IMR-90 (cell line): Measurements from ENCODE around the gene SGSH. TPM values are rescaled to one million over a fixed set of nuclear protein-coding genes. Genes with fewer than 3 reads are reported as not detected.

Experiments
- ATAC-seq: fragments of 200-7000 bp; cut with Tn5 transposase; 2 replicates; pipeline ENCODE4 v1.9.1; 2020; ENCODE audit warnings: low read depth, mild to moderate bottlenecking, moderate library complexity
- BruUV-seq: library from RNA; stranded (reverse); fragments of 400-500 nt; replicated peaks from 2 replicates; lab custom pipeline; 2021; lab: Mats Ljungman, UMichigan
- CTCF ChIA-PET: fragments of 300-600 bp; formaldehyde crosslinking; extraction: SDS; loops from one replicate; lab custom pipeline; 2021; ENCODE audit warnings: antibody characterized with exemption; lab: Yijun Ruan, JAX
- POLR2A ChIA-PET: fragments of 300-600 bp; sonication (Branson Sonifier 250); formaldehyde crosslinking; loops from one replicate; lab custom pipeline; 2022; ENCODE audit warnings: antibody characterized with exemption; ENCODE audit not compliant: unreplicated experiment; lab: Charles Lee
- DNase-seq: peaks from one replicate; pipeline ENCODE4 v3.0.0; 2013
- H2AFZ ChIP-seq: replicated peaks from 2 replicates; pipeline ENCODE3; 2013; ENCODE audit warnings: low read length, mild to moderate bottlenecking; ENCODE audit not compliant: poor library complexity
- H2AK5ac ChIP-seq: 2 replicates; pipeline ENCODE4 v1.6.1; 2013; ENCODE audit warnings: low read depth, low read length, inconsistent platforms
- H2AK9ac ChIP-seq: replicated peaks from 2 replicates; pipeline ENCODE3; 2013; ENCODE audit warnings: mild to moderate bottlenecking, low read depth, low read length, moderate library complexity; ENCODE audit not compliant: poor library complexity
- H2BK120ac ChIP-seq: 2 replicates; pipeline ENCODE4 v1.6.1; 2013; ENCODE audit warnings: low read depth, low read length, inconsistent platforms
- H2BK15ac ChIP-seq: 3 replicates; pipeline ENCODE4 v1.6.1; 2013; ENCODE audit warnings: low read depth, low read length, inconsistent platforms
- H2BK20ac ChIP-seq: 2 replicates; pipeline ENCODE4 v1.6.1; 2013; ENCODE audit warnings: low read depth, mild to moderate bottlenecking, inconsistent platforms, low read length, moderate library complexity
- H2BK5ac ChIP-seq: 2 replicates; pipeline ENCODE4 v1.6.1; 2013; ENCODE audit warnings: mild to moderate bottlenecking, low read depth, low read length, inconsistent platforms; ENCODE audit not compliant: poor library complexity, severe bottlenecking
- H3K14ac ChIP-seq: replicated peaks from 2 replicates; pipeline ENCODE4 v1.6.1; 2013; ENCODE audit warnings: low read depth, low read length, inconsistent platforms
- H3K18ac ChIP-seq: 2 replicates; pipeline ENCODE4 v1.6.1; 2013; ENCODE audit warnings: low read depth, low read length, control low read depth
- H3K23ac ChIP-seq: 2 replicates; pipeline ENCODE4 v1.6.1; 2013; ENCODE audit warnings: low read depth, low read length, inconsistent platforms
- H3K27ac ChIP-seq: 2 replicates; pipeline ENCODE4 v1.5.1; 2013; ENCODE audit warnings: mild to moderate bottlenecking, control low read depth, low read length; ENCODE audit not compliant: insufficient read depth
- H3K27me3 ChIP-seq: 2 replicates; pipeline ENCODE4 v1.6.1; 2013; ENCODE audit warnings: low read length; ENCODE audit not compliant: control insufficient read depth, insufficient read depth
- H3K36me3 ChIP-seq: 2 replicates; pipeline ENCODE4 v1.6.1; 2013; ENCODE audit warnings: low read length, mixed read lengths; ENCODE audit not compliant: control insufficient read depth, insufficient read depth
- H3K4ac ChIP-seq: 2 replicates; pipeline ENCODE4 v1.6.1; 2013; ENCODE audit warnings: low read depth, low read length, inconsistent platforms
- H3K4me1 ChIP-seq: 2 replicates; pipeline ENCODE4 v1.6.1; 2013; ENCODE audit warnings: low read length, mixed read lengths; ENCODE audit not compliant: control insufficient read depth, insufficient read depth
- H3K4me2 ChIP-seq: 2 replicates; pipeline ENCODE4 v1.6.1; 2013; ENCODE audit warnings: low read depth, mild to moderate bottlenecking, control low read depth, low read length, moderate library complexity
- H3K4me3 ChIP-seq: 2 replicates; pipeline ENCODE4 v1.5.1; 2013; ENCODE audit warnings: low read depth, mild to moderate bottlenecking, control low read depth, low read length, moderate library complexity; ENCODE audit not compliant: insufficient read depth
- H3K56ac ChIP-seq: 2 replicates; pipeline ENCODE4 v1.6.1; 2013; ENCODE audit warnings: low read length, inconsistent platforms; ENCODE audit not compliant: insufficient read depth; ENCODE audit errors: extremely low read depth
- H3K79me1 ChIP-seq, 2 experiments: 2 replicates each; pipeline ENCODE4 v1.6.1; 2013; ENCODE audit warnings: low read length in 2 of 2, inconsistent platforms in 1 of 2, low read depth in 1 of 2
- H3K9ac ChIP-seq: 2 replicates; pipeline ENCODE4 v1.6.1; 2013; ENCODE audit warnings: low read depth, low read length, control low read depth
- H3K9me1 ChIP-seq: 2 replicates; pipeline ENCODE4 v1.6.1; 2013; ENCODE audit warnings: low read length, inconsistent platforms; ENCODE audit not compliant: insufficient read depth
- H3K9me3 ChIP-seq: 2 replicates; pipeline ENCODE4 v1.6.1; 2013; ENCODE audit warnings: low read length; ENCODE audit not compliant: control insufficient read depth, insufficient read depth
- H4K20me1 ChIP-seq: 2 replicates; pipeline ENCODE4 v1.6.1; 2013; ENCODE audit warnings: low read length, inconsistent platforms; ENCODE audit not compliant: insufficient read depth
- H4K5ac ChIP-seq: 2 replicates; pipeline ENCODE4 v1.6.1; 2013; ENCODE audit warnings: mild to moderate bottlenecking, low read depth, low read length, control low read depth
- H4K8ac ChIP-seq, 2 experiments: 2 replicates each; pipeline ENCODE4 v1.6.1; 2013; ENCODE audit warnings: low read depth in 2 of 2, low read length in 2 of 2, control low read depth in 1 of 2, inconsistent platforms in 1 of 2
- H4K91ac ChIP-seq: 2 replicates; pipeline ENCODE4 v1.6.1; 2013; ENCODE audit warnings: low read depth, low read length, inconsistent platforms; ENCODE audit not compliant: insufficient read depth
- BHLHE40 ChIP-seq: fragments of 150-350 bp; IDR thresholded peaks from 2 replicates; pipeline ENCODE4 v1.6.1; 2016; ENCODE audit warnings: mild to moderate bottlenecking, low read depth, low read length
- CEBPB ChIP-seq: IDR thresholded peaks from 2 replicates; pipeline ENCODE4 v1.6.1; 2012; ENCODE audit warnings: low read depth, low read length, improper control_type of control experiment
- CHD1 ChIP-seq: IDR thresholded peaks from 2 replicates; pipeline ENCODE4 v1.6.1; 2012; ENCODE audit warnings: low read depth, low read length, improper control_type of control experiment
- FOS ChIP-seq: fragments of 150-350 bp; IDR thresholded peaks from 2 replicates; pipeline ENCODE4 v1.6.1; 2016; ENCODE audit warnings: low read depth, low read length
- MAFK ChIP-seq: IDR thresholded peaks from 2 replicates; pipeline ENCODE4 v1.6.1; 2012; ENCODE audit warnings: low read depth, low read length, improper control_type of control experiment
- MAZ ChIP-seq: IDR thresholded peaks from 2 replicates; pipeline ENCODE4 v1.6.1; 2012; ENCODE audit warnings: low read depth, mild to moderate bottlenecking, low read length, improper control_type of control experiment, moderate library complexity, borderline replicate concordance
- MXI1 ChIP-seq: IDR thresholded peaks from 2 replicates; pipeline ENCODE4 v1.6.1; 2012; ENCODE audit warnings: low read depth, mild to moderate bottlenecking, low read length, moderate library complexity, borderline replicate concordance
- NFE2L2 ChIP-seq: fragments of 150-350 bp; IDR thresholded peaks from 2 replicates; pipeline ENCODE4 v1.6.1; 2016; ENCODE audit warnings: low read depth, mild to moderate bottlenecking, low read length
- POLR2A ChIP-seq: IDR thresholded peaks from 2 replicates; pipeline ENCODE4 v1.6.1; 2012; ENCODE audit warnings: mild to moderate bottlenecking, low read depth, low read length
- RAD21 ChIP-seq: IDR thresholded peaks from 2 replicates; pipeline ENCODE4 v1.6.1; 2012; ENCODE audit warnings: low read length, improper control_type of control experiment
- RCOR1 ChIP-seq: IDR thresholded peaks from 2 replicates; pipeline ENCODE4 v1.6.1; 2012; ENCODE audit warnings: mild to moderate bottlenecking, low read length, improper control_type of control experiment; ENCODE audit not compliant: insufficient replicate concordance
- SMC3 ChIP-seq: fragments of 150-350 bp; IDR thresholded peaks from 2 replicates; pipeline ENCODE4 v1.6.1; 2016; ENCODE audit warnings: low read depth, mild to moderate bottlenecking, antibody characterized with exemption, low read length, moderate library complexity
- WGBS, 2 experiments: methylation state at CpG; one replicate each; pipeline versions ENCODE4 v1.1.5 to v1.1.7; 2013; ENCODE audit warnings: missing lambda C conversion rate in 2 of 2; ENCODE audit not compliant: insufficient read length in 1 of 2; ENCODE audit errors: extremely low coverage in 2 of 2; 5-methylcytosine and 5-hydroxymethylcytosine counted together
- dilution Hi-C: fragments of 300-500 bp; cut with HindIII; formaldehyde crosslinking; loops from one replicate; pipeline ENCODE4 v1.14.3; 2018; ENCODE audit warnings: low sequenced_read_pairs; ENCODE audit not compliant: unreplicated experiment
- in situ Hi-C: fragments of 300-500 bp; cut with MboI; formaldehyde crosslinking; loops from 3 replicates; pipeline ENCODE4 v1.14.3; 2019; ENCODE audit warnings: low sequenced_read_pairs, inconsistent platforms, mixed read lengths
- intact Hi-C: fragments of 100-400 bp; cut with micrococcal nuclease; formaldehyde crosslinking; loops from 2 replicates; pipeline ENCODE4 v1.10.0; 2022
- polyA plus RNA-seq, 3 experiments: library from polyadenylated mRNA; depleted of rRNA; stranded (reverse); fragments of >200 nt; gene quantifications; 2 replicates each; pipeline ENCODE4 v1.2.3, GENCODE V29; 2012; ENCODE audit warnings: low replicate concordance in 1 of 3
- total RNA-seq: library from RNA; depleted of rRNA; stranded (reverse); fragments of >200 nt; gene quantifications from 2 replicates; pipeline ENCODE4 v1.2.3, GENCODE V29; 2012
- TF ChIP-seq, protein P1 (sequence below): conservative IDR thresholded peaks from 2 replicates; pipeline ENCODE4 v1.5.1; 2012; ENCODE audit warnings: mild to moderate bottlenecking, low read depth, low read length, improper control_type of control experiment
- TF ChIP-seq, protein P2 (sequence below): fragments of 150-350 bp; IDR thresholded peaks from 2 replicates; pipeline ENCODE4 v1.6.1; 2016; ENCODE audit warnings: low read depth, mild to moderate bottlenecking, low read length, moderate library complexity, borderline replicate concordance

Gene SGSH
- total and polyA plus RNA-seq, 2 of the 4 experiments (the other 2 are of a cell fraction), result 3.0 to 41.5 TPM

- no peak for TF ChIP-seq FOS
Measured at GRCh38 chr17:80191865-80192661, 28.1 kb downstream of the SGSH start (continued).

DNA sequence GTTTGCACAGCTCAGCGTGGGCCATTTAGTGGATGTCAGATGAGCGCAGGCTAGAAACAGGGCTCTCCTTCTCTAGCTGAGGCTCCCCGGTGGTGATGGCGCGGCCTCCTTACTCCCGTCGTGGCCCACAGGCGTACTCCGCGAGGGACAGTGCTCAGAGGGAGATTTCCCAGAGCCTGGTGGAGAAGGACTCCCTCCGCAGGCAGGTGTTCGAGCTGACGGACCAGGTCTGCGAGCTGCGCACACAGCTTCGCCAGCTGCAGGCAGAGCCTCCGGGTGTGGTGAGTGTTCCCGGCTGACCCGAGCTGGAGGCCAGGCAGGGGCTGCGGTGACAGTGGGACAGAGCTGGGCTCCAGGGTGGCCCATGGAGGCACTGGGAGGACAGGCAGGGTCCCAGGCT is 28.9 kb downstream of the SGSH start:
- no peak for DNase-seq
- H3K4ac ChIP-seq, result no peak overlapping the region
- H3K79me1 ChIP-seq, result no peaks in the 10 kb centered on the region
- POLR2A ChIA-PET, result no interaction called here
- no peak overlapping the region for H3K14ac ChIP-seq
- in situ Hi-C loops (no loop called here), dilution Hi-C loops (no loop called here), intact Hi-C loops (no loop called here)
- H3K9me1 ChIP-seq, result no peaks in the 10 kb centered on the region; the same call in 1 of the 2 replicates
- H3K9me3 ChIP-seq, result no peaks in the 10 kb centered on the region
- H3K9ac ChIP-seq, result no peak overlapping the region
- H3K56ac ChIP-seq, result no peak overlapping the region
- peaks cover 25% of the 10 kb centered on the region for H3K27me3 ChIP-seq
- no peak overlapping the region for H2BK5ac ChIP-seq
- H2AK5ac ChIP-seq, result no peak overlapping the region
- no TSS peak for BruUV-seq
- no peak overlapping the region for H2BK120ac ChIP-seq
- H3K4me1 ChIP-seq, result peaks cover 6% of the 10 kb centered on the region
- no peak overlapping the region for H4K8ac ChIP-seq
- H4K91ac ChIP-seq, result no peak overlapping the region
- no peak for ATAC-seq
- no peak overlapping the region for H2BK20ac ChIP-seq
- H3K18ac ChIP-seq, result no peak overlapping the region
- no peak overlapping the region for H4K5ac ChIP-seq
- H3K4me3 ChIP-seq, result no peak overlapping the region
- no peak overlapping the region for H2BK15ac ChIP-seq
- H4K20me1 ChIP-seq, result no peaks in the 10 kb centered on the region
- no peak overlapping the region for H2AFZ ChIP-seq
- H3K23ac ChIP-seq, result no peak overlapping the region
- no peak overlapping the region for H3K27ac ChIP-seq
- 81% methylated on average over 8 of the region's 20 CpGs; no CpG with 5 or more reads in 1 of the 2 experiments for WGBS, 2 experiments
- no peak overlapping the region for H3K4me2 ChIP-seq
- H3K36me3 ChIP-seq, result no peaks in the 10 kb centered on the region
- CTCF ChIA-PET, result no interaction called here
- H2AK9ac ChIP-seq, result no peak overlapping the region
- TF ChIP-seq FOS (no peak), POLR2A (no peak), BHLHE40 (no peak), MAFK (no peak), RCOR1 (no peak), CEBPB (no peak), MXI1 (no peak), SMC3 (no peak), MAZ (no peak), CHD1 (no peak), NFE2L2 (no peak), RAD21 (no peak)
- TF ChIP-seq, protein P1, sequence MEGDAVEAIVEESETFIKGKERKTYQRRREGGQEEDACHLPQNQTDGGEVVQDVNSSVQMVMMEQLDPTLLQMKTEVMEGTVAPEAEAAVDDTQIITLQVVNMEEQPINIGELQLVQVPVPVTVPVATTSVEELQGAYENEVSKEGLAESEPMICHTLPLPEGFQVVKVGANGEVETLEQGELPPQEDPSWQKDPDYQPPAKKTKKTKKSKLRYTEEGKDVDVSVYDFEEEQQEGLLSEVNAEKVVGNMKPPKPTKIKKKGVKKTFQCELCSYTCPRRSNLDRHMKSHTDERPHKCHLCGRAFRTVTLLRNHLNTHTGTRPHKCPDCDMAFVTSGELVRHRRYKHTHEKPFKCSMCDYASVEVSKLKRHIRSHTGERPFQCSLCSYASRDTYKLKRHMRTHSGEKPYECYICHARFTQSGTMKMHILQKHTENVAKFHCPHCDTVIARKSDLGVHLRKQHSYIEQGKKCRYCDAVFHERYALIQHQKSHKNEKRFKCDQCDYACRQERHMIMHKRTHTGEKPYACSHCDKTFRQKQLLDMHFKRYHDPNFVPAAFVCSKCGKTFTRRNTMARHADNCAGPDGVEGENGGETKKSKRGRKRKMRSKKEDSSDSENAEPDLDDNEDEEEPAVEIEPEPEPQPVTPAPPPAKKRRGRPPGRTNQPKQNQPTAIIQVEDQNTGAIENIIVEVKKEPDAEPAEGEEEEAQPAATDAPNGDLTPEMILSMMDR, result no peak
- TF ChIP-seq, protein P2, sequence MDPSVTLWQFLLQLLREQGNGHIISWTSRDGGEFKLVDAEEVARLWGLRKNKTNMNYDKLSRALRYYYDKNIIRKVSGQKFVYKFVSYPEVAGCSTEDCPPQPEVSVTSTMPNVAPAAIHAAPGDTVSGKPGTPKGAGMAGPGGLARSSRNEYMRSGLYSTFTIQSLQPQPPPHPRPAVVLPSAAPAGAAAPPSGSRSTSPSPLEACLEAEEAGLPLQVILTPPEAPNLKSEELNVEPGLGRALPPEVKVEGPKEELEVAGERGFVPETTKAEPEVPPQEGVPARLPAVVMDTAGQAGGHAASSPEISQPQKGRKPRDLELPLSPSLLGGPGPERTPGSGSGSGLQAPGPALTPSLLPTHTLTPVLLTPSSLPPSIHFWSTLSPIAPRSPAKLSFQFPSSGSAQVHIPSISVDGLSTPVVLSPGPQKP, result no peak
